CD4-positive, alpha-beta T cell (primary cell): ENCODE results near the gene RAPGEF6. TPM values are rescaled to one million over a fixed set of nuclear protein-coding genes. Genes with fewer than 3 reads are reported as not detected.

Experiments used
- ATAC-seq: fragments of 200-7000 bp; cut with Tn5 transposase; one replicate; pipeline ENCODE4 v1.10.0; 2022; ENCODE audit warnings: mild to moderate bottlenecking; ENCODE audit not compliant: poor library complexity
- CTCF ChIA-PET: fragments of 350-600 bp; sonication (Branson Sonifier 250); formaldehyde crosslinking; loops from one replicate; lab custom pipeline; 2021; ENCODE audit warnings: antibody characterized with exemption, inconsistent platforms; lab: Charles Lee
- POLR2A ChIA-PET: fragments of 350-600 bp; sonication (Branson Sonifier 250); formaldehyde crosslinking; loops from one replicate; lab custom pipeline; 2021; ENCODE audit warnings: antibody characterized with exemption, inconsistent platforms; lab: Charles Lee
- DNase-seq, 14 experiments: peaks; one replicate each; pipeline ENCODE4 v3.0.0-alpha.2; 2013 to 2020; ENCODE audit warnings: mixed read lengths in 2 of 14
- H3K27ac ChIP-seq, 2 donors: one replicate each; pipeline versions ENCODE4 v1.5.1 to v1.7.0; 2013; ENCODE audit warnings: low read length in 2 of 2, low read depth in 1 of 2, mild to moderate bottlenecking in 1 of 2
- H3K27me3 ChIP-seq, 2 experiments: 1 replicate in 1 of 2; 2 replicates in 1 of 2; pipeline versions ENCODE4 v1.6.1 to v1.7.0; 2013; ENCODE audit warnings: low read length in 2 of 2, control low read depth in 1 of 2, mild to moderate bottlenecking in 1 of 2, moderate library complexity in 1 of 2; ENCODE audit not compliant: insufficient read depth in 2 of 2, control insufficient read depth in 1 of 2
- H3K36me3 ChIP-seq: one replicate; pipeline ENCODE4 v1.6.1; 2013; ENCODE audit warnings: low read length, control low read depth; ENCODE audit not compliant: insufficient read depth
- H3K4me1 ChIP-seq: one replicate; pipeline ENCODE4 v1.6.1; 2013; ENCODE audit warnings: low read length, control low read depth; ENCODE audit not compliant: insufficient read depth
- H3K4me3 ChIP-seq: one replicate; pipeline ENCODE4 v1.5.1; 2013; ENCODE audit warnings: mild to moderate bottlenecking, low read length, moderate library complexity
- H3K9me3 ChIP-seq, 2 experiments: 1 replicate in 1 of 2; 2 replicates in 1 of 2; pipeline versions ENCODE4 v1.6.1 to v1.7.0; 2013; ENCODE audit warnings: low read length in 2 of 2, mild to moderate bottlenecking in 2 of 2, control low read depth in 1 of 2, moderate library complexity in 1 of 2; ENCODE audit not compliant: control insufficient read depth in 1 of 2, insufficient read depth in 1 of 2
- H3K27ac Mint-ChIP-seq: one replicate; pipeline ENCODE4 v1.8.0; 2020; ENCODE audit warnings: mixed read lengths
- H3K27me3 Mint-ChIP-seq: one replicate; pipeline ENCODE4 v1.8.0; 2021; ENCODE audit warnings: mixed read lengths
- H3K36me3 Mint-ChIP-seq: one replicate; pipeline ENCODE4 v1.8.0; 2021; ENCODE audit warnings: low read depth, mixed read lengths
- H3K4me1 Mint-ChIP-seq: one replicate; pipeline ENCODE4 v1.8.0; 2021; ENCODE audit warnings: low read depth, mixed read lengths
- H3K4me3 Mint-ChIP-seq: one replicate; pipeline ENCODE4 v1.8.0; 2020; ENCODE audit warnings: mild to moderate bottlenecking, mixed read lengths
- H3K9me3 Mint-ChIP-seq: one replicate; pipeline ENCODE4 v1.8.0; 2020; ENCODE audit warnings: mixed read lengths
- intact Hi-C, 2 experiments: fragments of 100-400 bp; cut with DNase I in 1 of 2; cut with micrococcal nuclease in 1 of 2; formaldehyde crosslinking; loops; one replicate each; pipeline versions ENCODE4 v1.15.1 to v1.9.0; 2023 to 2025; cut with DNase I, micrococcal nuclease
- total RNA-seq, 174 experiments: library from RNA in 2 of 174; stranded (reverse) in 2 of 174; gene quantifications; one replicate each; pipeline ENCODE4 v1.2.3 and lab custom pipeline; 2021 to 2026
- TF ChIP-seq, protein P1 (sequence below): fragments of 200-600 bp; IDR thresholded peaks from one replicate; pipeline ENCODE4 v1.8.0; 2022; ENCODE audit warnings: antibody characterized with exemption, mild to moderate bottlenecking

RAPGEF6 gene
- total RNA-seq, 2 experiments from 2014 or later: 83.3 to 91.4 TPM

DNA sequence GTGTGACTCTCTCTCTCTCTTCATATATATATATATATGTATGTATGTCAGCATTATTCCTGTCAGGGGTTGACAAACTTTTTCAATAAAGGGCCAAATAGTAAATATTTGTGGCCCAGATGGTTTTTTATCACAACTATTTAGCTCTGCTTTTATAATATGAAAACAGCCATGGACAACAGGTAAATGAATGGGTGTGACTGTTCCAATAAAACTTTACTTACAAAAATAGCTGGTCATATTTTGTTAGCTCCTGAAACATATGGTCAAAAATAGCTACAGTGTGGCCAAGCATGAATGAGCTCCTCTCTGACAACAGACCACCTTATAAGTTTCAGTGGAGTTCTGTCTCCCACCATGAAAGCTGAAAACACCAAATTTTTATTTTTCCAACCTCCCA is 21.6 kb downstream of the RAPGEF6 start:
- no peak overlapping the region for H3K27ac ChIP-seq
- no peaks in the 10 kb centered on the region for H3K27me3 Mint-ChIP-seq
- H3K36me3 Mint-ChIP-seq: peaks cover 35% of the 10 kb centered on the region
- no peaks in the 10 kb centered on the region for H3K9me3 Mint-ChIP-seq
- intact Hi-C loops: no loop called here
- TF ChIP-seq, protein P1, sequence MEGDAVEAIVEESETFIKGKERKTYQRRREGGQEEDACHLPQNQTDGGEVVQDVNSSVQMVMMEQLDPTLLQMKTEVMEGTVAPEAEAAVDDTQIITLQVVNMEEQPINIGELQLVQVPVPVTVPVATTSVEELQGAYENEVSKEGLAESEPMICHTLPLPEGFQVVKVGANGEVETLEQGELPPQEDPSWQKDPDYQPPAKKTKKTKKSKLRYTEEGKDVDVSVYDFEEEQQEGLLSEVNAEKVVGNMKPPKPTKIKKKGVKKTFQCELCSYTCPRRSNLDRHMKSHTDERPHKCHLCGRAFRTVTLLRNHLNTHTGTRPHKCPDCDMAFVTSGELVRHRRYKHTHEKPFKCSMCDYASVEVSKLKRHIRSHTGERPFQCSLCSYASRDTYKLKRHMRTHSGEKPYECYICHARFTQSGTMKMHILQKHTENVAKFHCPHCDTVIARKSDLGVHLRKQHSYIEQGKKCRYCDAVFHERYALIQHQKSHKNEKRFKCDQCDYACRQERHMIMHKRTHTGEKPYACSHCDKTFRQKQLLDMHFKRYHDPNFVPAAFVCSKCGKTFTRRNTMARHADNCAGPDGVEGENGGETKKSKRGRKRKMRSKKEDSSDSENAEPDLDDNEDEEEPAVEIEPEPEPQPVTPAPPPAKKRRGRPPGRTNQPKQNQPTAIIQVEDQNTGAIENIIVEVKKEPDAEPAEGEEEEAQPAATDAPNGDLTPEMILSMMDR: no peak
- no peak overlapping the region for H3K4me3 ChIP-seq
- H3K4me1 ChIP-seq: peaks cover 10% of the 10 kb centered on the region
- H3K9me3 ChIP-seq: no peaks in the 10 kb centered on the region
- H3K4me1 Mint-ChIP-seq: peaks cover 80% of the 10 kb centered on the region
- H3K27ac Mint-ChIP-seq: peak overlapping the region; percentile 36
- POLR2A ChIA-PET: no interaction called here
- CTCF ChIA-PET: interaction anchor here (0.7 kb wide), 1 partner anchor 12 kb away, joined by 4 read pairs; no protein-coding TSS in a partner anchor
- DNase-seq (no peak), ATAC-seq (no peak)
- H3K36me3 ChIP-seq: peaks cover 2% of the 10 kb centered on the region
- H3K27me3 ChIP-seq: no peaks in the 10 kb centered on the region
- H3K4me3 Mint-ChIP-seq: no peak overlapping the region

DNA sequence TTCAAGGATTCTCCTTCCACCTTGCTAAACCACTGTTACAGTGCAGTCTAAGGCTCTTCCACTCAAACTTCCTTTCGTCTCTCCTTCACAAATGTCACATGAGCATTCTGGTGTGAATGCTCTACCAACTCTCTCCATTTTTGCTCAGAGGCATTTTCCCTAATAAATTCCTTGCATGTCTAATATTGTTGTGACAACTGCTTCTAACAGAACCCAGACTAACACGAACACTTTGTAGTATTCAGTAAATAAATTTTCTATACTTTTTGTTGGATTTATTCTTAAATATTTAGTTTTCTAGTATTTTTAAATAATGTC is 24.0 kb downstream of the RAPGEF6 start:
- Histone ChIP-seq H3K27ac (no peak overlapping the region), H3K9me3 (no peaks in the 10 kb centered on the region), H3K4me3 (no peak overlapping the region), H3K4me1 (peaks cover 17% of the 10 kb centered on the region), H3K36me3 (peaks cover 2% of the 10 kb centered on the region), H3K27me3 (no peaks in the 10 kb centered on the region)
- no peak for DNase-seq
- Mint-ChIP-seq H3K36me3 (peaks cover 32% of the 10 kb centered on the region), H3K27me3 (no peaks in the 10 kb centered on the region), H3K4me1 (peaks cover 80% of the 10 kb centered on the region), H3K9me3 (no peaks in the 10 kb centered on the region), H3K4me3 (no peak overlapping the region), H3K27ac (peak overlapping the region; percentile 3)
- POLR2A ChIA-PET: interaction anchor here (0.9 to 1.5 kb wide), 2 partner anchors 16 to 36 kb away, joined by 3 read pairs; no protein-coding TSS in a partner anchor
- intact Hi-C loops: no loop called here
- TF ChIP-seq, protein P1: no peak
- no peak for ATAC-seq
- CTCF ChIA-PET: interaction anchor here (1.2 kb wide), 1 partner anchor 21 kb away, joined by 7 read pairs; no protein-coding TSS in a partner anchor

DNA sequence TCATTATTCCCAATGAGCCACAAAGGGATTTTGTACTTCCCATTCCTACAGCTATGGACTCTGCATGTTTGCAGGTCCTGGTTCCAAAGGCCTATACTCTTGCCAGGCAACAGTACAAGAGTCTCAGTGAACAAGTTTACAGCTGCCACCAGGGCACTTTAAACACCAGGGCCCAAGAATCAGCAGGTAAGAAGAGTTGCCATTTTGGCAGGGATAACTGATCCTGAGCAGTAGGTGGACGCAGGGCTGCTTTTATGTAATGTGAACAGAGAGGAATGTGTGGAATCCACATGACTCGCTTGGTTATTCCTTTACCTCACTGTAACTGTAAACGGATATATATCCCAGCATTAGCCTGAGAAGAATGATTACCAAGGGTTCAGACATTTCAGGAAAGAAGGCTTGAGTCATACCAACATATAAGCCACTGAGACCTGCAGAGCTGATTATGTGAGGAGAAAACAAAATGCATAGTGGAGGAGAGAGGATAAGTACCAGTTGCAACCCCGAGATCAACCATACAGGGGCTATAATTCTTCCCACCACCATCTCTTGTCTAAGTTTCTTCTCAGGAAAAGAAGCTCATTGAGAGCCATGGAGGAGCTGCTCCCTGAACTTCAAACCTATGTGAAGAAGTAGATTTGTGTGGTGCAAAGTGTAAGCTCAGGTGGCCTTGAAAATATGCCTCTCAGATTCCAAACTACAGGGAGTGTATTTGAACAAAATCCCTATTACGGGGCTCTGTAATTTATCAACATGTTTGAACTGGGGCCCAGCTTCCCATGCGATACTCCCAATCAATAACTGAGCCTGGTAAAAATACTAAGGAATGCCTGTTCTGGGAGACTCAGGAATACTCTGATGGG is 24.6 kb downstream of the RAPGEF6 start:
- TF ChIP-seq, protein P1: no peak
- no peak for ATAC-seq

More for the DNA sequence above, 24.6 kb downstream of the RAPGEF6 start:
- Histone ChIP-seq H3K27ac (no peak overlapping the region), H3K9me3 (no peaks in the 10 kb centered on the region), H3K36me3 (peaks cover 2% of the 10 kb centered on the region), H3K4me3 (no peak overlapping the region), H3K4me1 (peaks cover 18% of the 10 kb centered on the region), H3K27me3 (no peaks in the 10 kb centered on the region)
- H3K27me3 Mint-ChIP-seq: no peaks in the 10 kb centered on the region
- no peaks in the 10 kb centered on the region for H3K9me3 Mint-ChIP-seq
- ChIA-PET CTCF (interaction anchor here (1.2 kb wide), 1 partner anchor 21 kb away, joined by 7 read pairs; no protein-coding TSS in a partner anchor), POLR2A (interaction anchor here (0.9 to 1.5 kb wide), 2 partner anchors 15 to 36 kb away, joined by 3 read pairs; no protein-coding TSS in a partner anchor)
- peaks cover 26% of the 10 kb centered on the region for H3K36me3 Mint-ChIP-seq
- no peak overlapping the region for H3K4me3 Mint-ChIP-seq
- no peak for DNase-seq
- H3K27ac Mint-ChIP-seq: peak overlapping the region; percentile 6
- intact Hi-C loops: no loop called here
- H3K4me1 Mint-ChIP-seq: peaks cover 78% of the 10 kb centered on the region
